HCT116 (cell line): ENCODE results near the gene CLEC16A. TPM values are rescaled to one million over a fixed set of nuclear protein-coding genes. Genes with fewer than 3 reads are reported as not detected.

ENCODE experiments used
- ATAC-seq: fragments of 200-7000 bp; cut with Tn5 transposase; 2 replicates; pipeline ENCODE4 v1.9.1; 2020; ENCODE audit warnings: mild to moderate bottlenecking, moderate library complexity
- BruUV-seq: library from RNA; stranded (reverse); fragments of 400-500 nt; replicated peaks from 2 replicates; lab custom pipeline; 2021; lab: Mats Ljungman, UMichigan
- CTCF ChIA-PET: fragments of 300-600 bp; sonication (Branson Sonifier 250); formaldehyde crosslinking; loops from one replicate; lab custom pipeline; 2021; ENCODE audit warnings: antibody characterized with exemption; lab: Charles Lee
- POLR2A ChIA-PET: fragments of 300-600, 350-600 bp; sonication (Branson Sonifier 250); formaldehyde crosslinking; loops from one replicate; lab custom pipeline; 2021; ENCODE audit warnings: antibody characterized with exemption; lab: Charles Lee
- RAD21 ChIA-PET, 2 experiments: fragments of 300-600 bp; sonication (Branson Sonifier 250); formaldehyde crosslinking; loops; one replicate each; lab custom pipeline; 2023; ENCODE audit warnings: low total read pairs in 2 of 2; ENCODE audit not compliant: uncharacterized antibody in 2 of 2, unreplicated experiment in 2 of 2, low non-redundant PET in 1 of 2; lab: Charles Lee
- DNase-seq: peaks from one replicate; pipeline ENCODE4 v3.0.0-alpha.2; 2010; ENCODE audit warnings: low read depth, low spot score
- H2AFZ ChIP-seq: fragments of 200-600 bp; shearing (Covaris generic), sonication (generic); 2 replicates; pipeline ENCODE4 v1.6.1; 2017; ENCODE audit warnings: low read depth, mixed run types, mixed read lengths, antibody characterized with exemption, low read length; ENCODE audit not compliant: poor library complexity, severe bottlenecking
- H3K27ac ChIP-seq: 2 replicates; pipeline ENCODE4 v1.5.1; 2012; ENCODE audit warnings: low read depth, low read length
- H3K27me3 ChIP-seq: fragments of 200-600 bp; sonication (generic); 2 replicates; pipeline ENCODE4 v1.6.1; 2016; ENCODE audit warnings: mixed run types, low read length, mixed read lengths; ENCODE audit not compliant: insufficient read depth
- H3K36me3 ChIP-seq, 2 experiments: fragments of 200-500 bp in 1 of 2; fragments of 200-600 bp in 1 of 2; sonication (Bioruptor generic) in 1 of 2; sonication (generic) in 1 of 2; 2 replicates each; pipeline versions ENCODE4 v1.5.1 to v1.6.1; 2014 to 2016; ENCODE audit warnings: low read length in 2 of 2, inconsistent platforms in 1 of 2, mixed read lengths in 1 of 2, mixed run types in 1 of 2; ENCODE audit not compliant: insufficient read depth in 2 of 2, control insufficient read depth in 1 of 2
- H3K4me1 ChIP-seq, 2 experiments: fragments of 200-600 bp in 1 of 2; sonication (generic) in 1 of 2; 2 replicates each; pipeline versions ENCODE4 v1.5.1 to v1.6.1; 2012 to 2017; ENCODE audit warnings: low read length in 2 of 2, inconsistent platforms in 1 of 2, mild to moderate bottlenecking in 1 of 2, mixed read lengths in 1 of 2, mixed run types in 1 of 2, moderate library complexity in 1 of 2; ENCODE audit not compliant: insufficient read depth in 2 of 2, control insufficient read depth in 1 of 2
- H3K4me2 ChIP-seq: fragments of 200-600 bp; sonication (generic); 2 replicates; pipeline ENCODE4 v1.6.1; 2017; ENCODE audit warnings: mixed run types, low read length, mixed read lengths
- H3K4me3 ChIP-seq, 2 experiments: fragments of 200-600 bp in 1 of 2; sonication (generic) in 1 of 2; replicated peaks in 1 of 2; 2 replicates each; pipeline ENCODE4 v1.5.1; 2011 to 2016; ENCODE audit warnings: low read length in 2 of 2, control low read depth in 1 of 2, low read depth in 1 of 2, mild to moderate bottlenecking in 1 of 2, mixed read lengths in 1 of 2, mixed run types in 1 of 2
- H3K79me2 ChIP-seq: fragments of 200-600 bp; sonication (generic); 2 replicates; pipeline ENCODE4 v1.6.1; 2017; ENCODE audit warnings: mild to moderate bottlenecking, mixed run types, low read length, moderate library complexity, mixed read lengths; ENCODE audit not compliant: insufficient read depth
- H3K9ac ChIP-seq: fragments of 200-600 bp; sonication (generic); 2 replicates; pipeline ENCODE4 v1.6.1; 2016; ENCODE audit warnings: low read length, mixed read lengths
- H3K9me2 ChIP-seq: fragments of 200-600 bp; sonication (generic), shearing (Covaris generic); 2 replicates; pipeline ENCODE4 v1.6.1; 2017; ENCODE audit warnings: mixed run types, mild to moderate bottlenecking, moderate library complexity; ENCODE audit not compliant: insufficient read depth
- H3K9me3 ChIP-seq, 2 experiments: fragments of 200-500 bp in 1 of 2; fragments of 200-600 bp in 1 of 2; sonication (Bioruptor generic) in 1 of 2; sonication (generic) in 1 of 2; 2 replicates each; pipeline ENCODE4 v1.6.1; 2014 to 2017; ENCODE audit warnings: low read length in 2 of 2, mixed read lengths in 2 of 2, inconsistent platforms in 1 of 2, low read depth in 1 of 2, mild to moderate bottlenecking in 1 of 2, mixed run types in 1 of 2, moderate library complexity in 1 of 2; ENCODE audit not compliant: control insufficient read depth in 1 of 2, insufficient read depth in 1 of 2
- H4K20me1 ChIP-seq: fragments of 200-600 bp; sonication (generic), shearing (Covaris generic); 2 replicates; pipeline ENCODE4 v1.6.1; 2017; ENCODE audit warnings: mixed run types, mild to moderate bottlenecking, moderate library complexity; ENCODE audit not compliant: insufficient read depth
- CEBPB ChIP-seq: IDR thresholded peaks from 2 replicates; pipeline ENCODE4 v1.6.1; 2012; ENCODE audit warnings: low read depth
- EGR1 ChIP-seq: IDR thresholded peaks from 2 replicates; pipeline ENCODE4 v1.6.1; 2012; ENCODE audit warnings: low read depth
- ELF1 ChIP-seq: IDR thresholded peaks from 2 replicates; pipeline ENCODE4 v1.6.1; 2012; ENCODE audit warnings: low read depth, borderline replicate concordance
- EZH2phosphoT487 ChIP-seq: fragments of 200-600 bp; IDR thresholded peaks from 2 replicates; pipeline ENCODE4 v1.6.1; 2018; ENCODE audit warnings: antibody characterized with exemption, borderline replicate concordance
- FOSL1 ChIP-seq: IDR thresholded peaks from 2 replicates; pipeline ENCODE4 v1.6.1; 2012; ENCODE audit warnings: low read depth
- MAX ChIP-seq: IDR thresholded peaks from 2 replicates; pipeline ENCODE4 v1.6.1; 2012
- POLR2A ChIP-seq: IDR thresholded peaks from 2 replicates; pipeline ENCODE4 v1.7.0; 2011; ENCODE audit warnings: borderline replicate concordance; ENCODE audit not compliant: insufficient read depth, insufficient read length; ENCODE audit errors: extremely low read depth
- RAD21 ChIP-seq: IDR thresholded peaks from 2 replicates; pipeline ENCODE4 v1.6.1; 2012; ENCODE audit warnings: low read depth, mild to moderate bottlenecking
- REST ChIP-seq: IDR thresholded peaks from 2 replicates; pipeline ENCODE4 v1.6.1; 2012; ENCODE audit warnings: low read depth
- SP1 ChIP-seq: IDR thresholded peaks from 2 replicates; pipeline ENCODE4 v1.6.1; 2012; ENCODE audit warnings: low read depth
- SRF ChIP-seq: IDR thresholded peaks from 2 replicates; pipeline ENCODE4 v1.6.1; 2012; ENCODE audit warnings: low read depth
- ZBTB33 ChIP-seq: IDR thresholded peaks from 2 replicates; pipeline ENCODE4 v1.6.1; 2011; ENCODE audit warnings: mild to moderate bottlenecking, low read length, moderate library complexity; ENCODE audit not compliant: insufficient replicate concordance; ENCODE audit errors: extremely low read depth
- ZFX ChIP-seq: fragments of 450-650 bp; IDR thresholded peaks from 2 replicates; pipeline ENCODE4 v1.6.1; 2017
- ZNF274 ChIP-seq: fragments of 200-500 bp; sonication (Bioruptor generic); IDR thresholded peaks from 2 replicates; pipeline ENCODE4 v1.6.1; 2014; ENCODE audit warnings: mild to moderate bottlenecking, low read depth, low read length, inconsistent platforms
- intact Hi-C: fragments of 100-400 bp; cut with micrococcal nuclease; formaldehyde crosslinking; loops from 2 replicates; pipeline ENCODE4 v1.10.0; 2022
- total RNA-seq: library from RNA; stranded (reverse); gene quantifications from one replicate; pipeline ENCODE4 v1.2.1, GENCODE V29; 2021; ENCODE audit not compliant: unreplicated experiment

CLEC16A gene
- total RNA-seq, 1 experiment from 2014 or later: 18.0 TPM

- no TSS peak for BruUV-seq
- CTCF ChIA-PET: interaction anchor here (0.5 to 1.6 kb wide), 4 partner anchors 180 to 398 kb away, joined by 3 read pairs; partner anchors contain the start of gene SOCS1
- H3K4me1 ChIP-seq: no peaks in the 10 kb centered on the region; a peak in 1 of 4 replicates
- no peak overlapping the region for H3K27ac ChIP-seq
- H3K27me3 ChIP-seq: no peaks in the 10 kb centered on the region
- no peak overlapping the region for H3K9ac ChIP-seq
- H3K9me2 ChIP-seq: no peaks in the 10 kb centered on the region
- DNase-seq: no peak
- H3K4me2 ChIP-seq: no peak overlapping the region
- peaks cover 2 to 14% of the 10 kb centered on the region in 2 experiments; a peak in 1 of 4 replicates for H3K36me3 ChIP-seq
- POLR2A ChIA-PET: no interaction called here
- H4K20me1 ChIP-seq: no peaks in the 10 kb centered on the region
- no peak overlapping the region for H3K4me3 ChIP-seq
- intact Hi-C loops: loop anchor here (5.0 to 10.0 kb wide), 2 partner anchors 745 to 843 kb away; no protein-coding TSS in a partner anchor
- RAD21 ChIA-PET: no interaction called here
- ATAC-seq: no peak
- no peak overlapping the region for H2AFZ ChIP-seq
- TF ChIP-seq ZBTB33 (no peak), EGR1 (no peak), EZH2phosphoT487 (no peak), RAD21 (no peak), ELF1 (no peak), CEBPB (no peak), FOSL1 (no peak)
- no peaks in the 10 kb centered on the region for H3K79me2 ChIP-seq
- H3K9me3 ChIP-seq: no peaks in the 10 kb centered on the region
These were observed 25.3 kb downstream of the CLEC16A start for GRCh38 chr16:10969615-10970014.

GRCh38 chr16:10970065-10970464, 25.7 kb downstream of the CLEC16A start:
- no peak overlapping the region for H3K27ac ChIP-seq
- POLR2A ChIA-PET: interaction anchor here (1.7 kb wide), 1 partner anchor 285 kb away, joined by 30 read pairs; the partner anchor contains the start of gene SOCS1
- intact Hi-C loops: loop anchor here (5.0 kb wide), 1 partner anchor 842 kb away; no protein-coding TSS in a partner anchor
- CTCF ChIA-PET: interaction anchor here (0.5 to 1.6 kb wide), 3 partner anchors 180 to 287 kb away, joined by 3 read pairs; partner anchors contain the start of gene SOCS1
- H3K4me2 ChIP-seq: no peak overlapping the region
- H3K4me3 ChIP-seq: no peak overlapping the region
- H3K9me3 ChIP-seq: no peaks in the 10 kb centered on the region
- H3K27me3 ChIP-seq: no peaks in the 10 kb centered on the region
- no peak for ATAC-seq
- H4K20me1 ChIP-seq: no peaks in the 10 kb centered on the region
- BruUV-seq: no TSS peak
- H3K4me1 ChIP-seq: no peaks in the 10 kb centered on the region; a peak in 1 of 4 replicates
- H3K36me3 ChIP-seq: peaks cover 2 to 14% of the 10 kb centered on the region in 2 experiments; a peak in 1 of 4 replicates
- H2AFZ ChIP-seq: no peak overlapping the region
- H3K79me2 ChIP-seq: no peaks in the 10 kb centered on the region
- DNase-seq: no peak
- RAD21 ChIA-PET: no interaction called here
- no peaks in the 10 kb centered on the region for H3K9me2 ChIP-seq
- no peak overlapping the region for H3K9ac ChIP-seq
- TF ChIP-seq ZFX (no peak), ELF1 (no peak), MAX (no peak), ZNF274 (no peak), SP1 (no peak), REST (no peak), FOSL1 (no peak), POLR2A (no peak), SRF (no peak)
